ENCODE data around the gene LYZL2. TPM values are rescaled to one million over a fixed set of nuclear protein-coding genes. Genes with fewer than 3 reads are reported as not detected.
"Not testable (repeated sequence)": the region's sequence is repeated elsewhere in the genome, so short reads cannot be mapped to it uniquely, and the experiment has no call there.

The LYZL2 gene
- total RNA-seq, 1 donor from 2014 or later, result not detected

DNA sequence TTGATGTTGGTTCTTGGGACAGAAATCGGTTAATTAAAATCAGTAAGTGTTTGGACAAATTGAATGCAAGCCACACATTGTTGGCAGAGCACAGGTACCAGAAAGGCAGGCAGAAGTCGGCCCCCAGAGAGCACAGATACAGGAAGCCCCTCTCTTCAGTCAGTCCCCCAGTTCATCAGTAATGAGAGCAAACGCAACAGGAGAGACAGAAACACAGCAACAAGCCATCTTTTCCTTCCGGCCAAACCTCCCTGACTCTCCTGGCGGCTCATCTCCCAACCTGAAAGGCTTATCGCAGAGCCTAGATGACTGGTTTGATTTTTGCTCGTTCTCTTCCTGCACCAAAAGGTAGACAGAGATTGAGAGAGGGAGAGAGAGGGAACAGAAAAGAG is 32.1 kb downstream of the LYZL2 start:
- DNase-seq (ENCODE audit: low spot score); intact Hi-C loops (cut with micrococcal nuclease); H3K4me1 Mint-ChIP-seq (ENCODE audit: low read depth); H3K27ac Mint-ChIP-seq; H3K4me3 Mint-ChIP-seq (ENCODE audit: low read depth); H3K36me3 Mint-ChIP-seq (ENCODE audit: low read depth); H3K9me3 Mint-ChIP-seq: not testable (repeated sequence)
- peaks cover 16% of the 10 kb centered on the region for H3K27me3 Mint-ChIP-seq (ENCODE audit: low read depth)

DNA sequence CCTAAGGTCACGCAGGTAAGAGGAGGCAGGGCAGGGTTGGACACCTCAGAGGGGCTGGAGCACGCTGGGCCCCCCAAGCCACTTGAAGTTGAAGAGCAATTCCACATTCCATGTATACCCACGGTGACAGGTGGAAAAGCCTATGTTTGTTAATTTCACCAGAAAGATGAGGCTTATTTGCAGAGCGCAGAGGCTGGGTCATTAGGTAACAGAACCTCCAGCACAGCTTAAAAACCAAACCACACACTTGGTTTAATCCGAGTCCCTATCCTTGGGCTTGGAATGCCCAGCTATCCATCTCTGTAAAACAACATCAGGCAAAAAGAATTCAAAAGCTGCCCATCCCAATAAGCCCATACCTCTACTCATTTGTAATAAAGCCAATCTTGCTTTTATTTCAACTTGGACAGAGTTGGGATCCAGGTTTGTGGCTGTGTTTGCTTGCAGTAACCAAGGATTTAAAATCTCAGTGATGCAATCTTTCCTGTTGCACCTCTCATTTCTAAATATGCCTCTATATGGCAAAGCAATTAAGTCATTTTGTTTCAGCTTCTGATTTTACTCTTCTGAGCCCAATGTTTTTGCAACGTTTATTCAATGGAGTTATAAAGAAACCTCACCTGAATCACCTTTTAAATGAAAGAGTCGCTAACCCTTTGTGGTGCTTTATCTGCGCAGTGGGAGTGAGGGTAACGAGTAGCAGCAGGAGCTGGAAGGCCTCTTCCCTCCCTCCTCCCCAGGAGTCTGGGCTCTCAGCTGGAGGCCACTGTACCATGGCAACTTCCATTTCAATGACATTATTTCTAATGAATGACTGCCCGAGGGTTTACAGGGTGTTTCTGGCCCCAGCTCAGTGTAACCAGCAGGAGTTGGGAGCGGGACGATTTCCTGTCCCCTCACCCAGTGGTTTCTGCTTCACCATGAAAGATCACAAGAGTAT is 32.8 kb downstream of the LYZL2 start:
- H3K4me3 Mint-ChIP-seq (ENCODE audit: low read depth); H3K4me1 Mint-ChIP-seq (ENCODE audit: low read depth); intact Hi-C loops (cut with micrococcal nuclease); DNase-seq (ENCODE audit: low spot score); H3K36me3 Mint-ChIP-seq (ENCODE audit: low read depth); H3K27ac Mint-ChIP-seq; H3K9me3 Mint-ChIP-seq: not testable (repeated sequence)
- H3K27me3 Mint-ChIP-seq (ENCODE audit: low read depth), result peaks cover 16% of the 10 kb centered on the region

DNA sequence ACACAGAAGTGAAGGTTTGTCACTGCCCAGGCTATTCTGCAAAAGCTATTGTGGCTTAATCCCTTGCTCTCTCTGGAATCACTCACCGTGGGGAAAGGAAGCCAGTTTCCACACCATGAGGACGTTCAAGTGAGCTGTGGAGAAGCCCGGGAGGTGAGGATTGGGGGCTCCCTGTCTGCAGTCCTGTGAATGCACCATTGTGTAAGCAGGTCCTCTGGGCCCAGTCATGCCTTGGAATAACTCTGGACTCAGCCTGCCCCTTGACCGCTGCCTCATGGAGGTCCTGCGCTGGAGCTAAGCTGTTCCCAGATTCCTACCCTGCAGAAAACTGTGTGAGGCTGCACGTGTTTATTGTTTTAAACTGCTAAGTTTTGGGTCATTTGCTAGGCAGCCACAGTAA is 33.5 kb downstream of the LYZL2 start:
- H3K9me3 Mint-ChIP-seq, result no peaks in the 10 kb centered on the region
- intact Hi-C loops (cut with micrococcal nuclease), result no loop called here
- H3K4me3 Mint-ChIP-seq (ENCODE audit: low read depth), result no peak overlapping the region
- peaks cover 16% of the 10 kb centered on the region for H3K27me3 Mint-ChIP-seq (ENCODE audit: low read depth)
- peaks cover 7% of the 10 kb centered on the region for H3K4me1 Mint-ChIP-seq (ENCODE audit: low read depth)
- no peaks in the 10 kb centered on the region for H3K36me3 Mint-ChIP-seq (ENCODE audit: low read depth)
- DNase-seq (ENCODE audit: low spot score), result no peak
- no peak overlapping the region for H3K27ac Mint-ChIP-seq

DNA sequence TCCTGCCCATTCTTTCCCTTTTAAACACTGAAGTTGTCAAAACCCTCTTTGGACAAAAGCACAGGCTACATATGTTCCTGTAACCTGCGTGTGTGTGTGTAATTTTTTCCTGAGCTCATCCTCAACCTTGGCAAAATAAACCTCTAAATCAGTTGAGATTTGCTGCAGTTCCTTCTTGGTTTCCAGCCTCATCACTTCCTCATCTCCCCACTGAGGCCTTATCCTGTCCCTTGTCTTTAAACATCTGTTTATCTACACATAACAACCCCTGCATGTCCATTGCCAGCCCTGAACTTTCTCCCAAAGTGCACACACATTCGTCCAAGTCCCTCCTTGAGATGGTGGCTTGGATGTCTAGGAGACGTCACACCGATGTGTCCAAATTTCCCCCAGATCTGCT is 35.5 kb downstream of the LYZL2 start:
- Mint-ChIP-seq H3K27me3 (ENCODE audit: low read depth) (peaks cover 19% of the 10 kb centered on the region), H3K9me3 (no peaks in the 10 kb centered on the region), H3K4me3 (ENCODE audit: low read depth) (no peak overlapping the region), H3K27ac (no peak overlapping the region), H3K36me3 (ENCODE audit: low read depth) (no peaks in the 10 kb centered on the region), H3K4me1 (ENCODE audit: low read depth) (peaks cover 2% of the 10 kb centered on the region)
- intact Hi-C loops (cut with micrococcal nuclease), result no loop called here
- DNase-seq (ENCODE audit: low spot score), result no peak

DNA sequence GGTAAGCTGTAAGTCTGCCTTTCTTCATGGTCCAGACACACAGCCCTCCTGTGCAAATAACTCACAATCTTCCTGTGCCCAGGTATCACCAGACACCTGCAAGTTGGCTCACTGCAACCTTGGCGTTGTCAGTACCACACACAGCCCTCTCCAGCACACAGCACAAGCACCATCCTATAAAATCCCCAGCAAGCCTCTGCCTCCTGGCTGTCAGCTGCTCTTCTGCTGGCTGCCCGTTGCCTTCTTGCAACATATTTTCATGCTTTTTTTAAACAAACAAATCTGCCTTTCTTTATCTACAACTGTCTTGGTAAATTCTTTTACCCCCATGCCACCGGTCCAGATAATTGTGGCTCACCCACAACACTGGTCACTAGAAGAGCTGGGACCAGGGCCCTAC is 36.8 kb downstream of the LYZL2 start:
- H3K27me3 Mint-ChIP-seq (ENCODE audit: low read depth), result peaks cover 23% of the 10 kb centered on the region
- H3K9me3 Mint-ChIP-seq; intact Hi-C loops (cut with micrococcal nuclease); H3K36me3 Mint-ChIP-seq (ENCODE audit: low read depth); DNase-seq (ENCODE audit: low spot score); H3K27ac Mint-ChIP-seq; H3K4me3 Mint-ChIP-seq (ENCODE audit: low read depth); H3K4me1 Mint-ChIP-seq (ENCODE audit: low read depth): not testable (repeated sequence)

DNA sequence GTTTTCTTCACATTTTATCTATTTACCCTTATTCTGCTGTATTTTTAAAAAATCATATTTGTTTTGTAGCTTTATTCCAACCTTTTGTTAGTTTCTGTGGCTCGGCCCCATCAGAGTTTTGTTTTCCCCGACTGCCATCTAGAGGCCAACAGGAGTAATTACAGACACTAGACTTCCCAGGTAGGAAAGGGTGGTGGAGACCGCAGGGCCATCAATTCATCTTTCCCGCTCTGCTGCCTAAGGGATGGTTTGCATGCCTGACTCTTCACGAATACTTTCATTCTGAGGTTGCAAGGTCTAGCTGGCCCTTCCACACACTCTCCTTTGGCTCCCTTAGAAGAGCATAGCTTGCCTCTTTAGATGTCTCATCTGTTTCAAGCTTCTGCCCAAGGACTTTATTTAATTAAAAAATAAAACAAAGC is 38.3 kb downstream of the LYZL2 start:
- Mint-ChIP-seq H3K9me3 (no peaks in the 10 kb centered on the region), H3K36me3 (ENCODE audit: low read depth) (no peaks in the 10 kb centered on the region), H3K27me3 (ENCODE audit: low read depth) (peaks cover 29% of the 10 kb centered on the region), H3K27ac (no peak overlapping the region), H3K4me3 (ENCODE audit: low read depth) (no peak overlapping the region), H3K4me1 (ENCODE audit: low read depth) (peaks cover 2% of the 10 kb centered on the region)
- intact Hi-C loops (cut with micrococcal nuclease), result loop anchor here (1.0 kb wide), 1 partner anchor 199 kb away; no protein-coding TSS in a partner anchor
- DNase-seq (ENCODE audit: low spot score), result peak; percentile 19

DNA sequence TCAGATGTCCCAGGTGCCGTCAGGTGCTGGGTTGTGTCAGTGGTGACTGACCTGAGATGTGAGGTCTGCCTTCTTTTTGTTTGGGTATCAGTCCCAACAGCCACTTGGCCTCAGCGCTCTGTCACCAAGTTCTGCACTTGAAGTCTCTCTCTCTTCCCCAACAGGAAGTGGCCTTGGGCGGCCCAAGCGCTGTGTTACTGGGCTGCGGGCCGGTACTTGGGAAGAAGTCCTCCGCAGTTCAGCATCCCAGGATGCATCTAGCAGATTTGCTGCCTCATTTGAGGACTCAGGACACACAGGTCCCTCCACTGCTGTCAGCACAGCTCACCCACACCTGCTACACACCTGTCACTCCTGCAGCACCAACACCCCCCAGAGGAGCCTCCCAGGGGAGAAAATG is 40.1 kb downstream of the LYZL2 start:
- Mint-ChIP-seq H3K9me3 (no peaks in the 10 kb centered on the region), H3K27ac (no peak overlapping the region)

DNA sequence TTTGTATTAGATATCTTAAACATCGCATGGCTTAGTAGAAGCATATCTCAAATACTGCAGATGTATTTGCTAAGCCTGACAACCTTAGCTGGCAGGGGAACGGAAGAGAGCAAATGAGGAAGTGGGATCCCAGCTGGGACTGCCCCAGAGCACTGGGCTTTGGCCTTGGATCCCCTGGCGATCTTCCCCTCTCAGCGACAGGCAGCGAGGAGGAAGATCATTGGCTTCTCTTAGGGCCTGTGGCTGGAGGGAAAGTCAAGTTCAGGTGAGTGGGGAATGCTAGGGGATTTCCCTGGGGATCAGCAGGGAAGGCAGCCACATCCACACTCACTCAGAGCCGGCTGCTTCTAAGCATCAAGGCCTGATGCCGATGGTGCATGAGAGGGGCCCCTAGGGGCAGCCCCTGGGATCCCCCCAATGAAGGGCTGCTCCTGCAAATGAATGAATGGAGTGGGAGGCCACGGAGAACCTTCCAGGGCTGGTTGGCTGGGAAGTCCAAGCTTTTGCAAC is 42.0 kb downstream of the LYZL2 start:
- Mint-ChIP-seq H3K27me3 (ENCODE audit: low read depth) (peaks cover 17% of the 10 kb centered on the region), H3K4me3 (ENCODE audit: low read depth) (no peak overlapping the region), H3K4me1 (ENCODE audit: low read depth) (peaks cover 7% of the 10 kb centered on the region), H3K27ac (no peak overlapping the region), H3K9me3 (no peaks in the 10 kb centered on the region), H3K36me3 (ENCODE audit: low read depth) (no peaks in the 10 kb centered on the region)
- intact Hi-C loops (cut with micrococcal nuclease), result no loop called here
- no peak for DNase-seq (ENCODE audit: low spot score)

More for the DNA sequence above, 40.1 kb downstream of the LYZL2 start:
- no peak overlapping the region for H3K4me3 Mint-ChIP-seq (ENCODE audit: low read depth)
- H3K4me1 Mint-ChIP-seq (ENCODE audit: low read depth), result peaks cover 2% of the 10 kb centered on the region
- DNase-seq (ENCODE audit: low spot score), result no peak
- peaks cover 29% of the 10 kb centered on the region for H3K27me3 Mint-ChIP-seq (ENCODE audit: low read depth)
- H3K36me3 Mint-ChIP-seq (ENCODE audit: low read depth), result no peaks in the 10 kb centered on the region
- intact Hi-C loops (cut with micrococcal nuclease), result no loop called here

DNA sequence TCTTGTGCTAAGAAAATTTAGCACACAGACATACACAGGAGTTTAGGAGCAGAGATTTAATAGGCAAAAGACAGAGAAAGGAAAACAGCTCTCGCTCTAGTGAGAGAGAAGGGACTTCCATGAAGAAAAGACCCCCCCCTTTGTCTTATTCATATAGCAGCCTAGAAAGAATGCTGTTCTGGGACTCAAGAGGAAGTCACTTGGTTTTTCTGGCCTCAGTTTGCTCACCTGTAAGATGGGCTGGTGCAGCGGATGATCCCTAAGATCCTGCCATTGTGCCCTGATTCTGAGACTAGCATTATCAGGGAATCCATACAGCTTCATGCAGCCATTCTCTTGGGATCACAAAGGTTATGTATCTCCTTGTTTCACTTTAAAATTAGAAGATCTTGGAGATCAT is 42.7 kb downstream of the LYZL2 start:
- intact Hi-C loops (cut with micrococcal nuclease), result no loop called here
- peaks cover 18% of the 10 kb centered on the region for H3K27me3 Mint-ChIP-seq (ENCODE audit: low read depth)
- peaks cover 7% of the 10 kb centered on the region for H3K4me1 Mint-ChIP-seq (ENCODE audit: low read depth)
- H3K27ac Mint-ChIP-seq, result no peak overlapping the region
- H3K9me3 Mint-ChIP-seq, result no peaks in the 10 kb centered on the region
- no peak for DNase-seq (ENCODE audit: low spot score)
- H3K36me3 Mint-ChIP-seq (ENCODE audit: low read depth), result no peaks in the 10 kb centered on the region
- no peak overlapping the region for H3K4me3 Mint-ChIP-seq (ENCODE audit: low read depth)

DNA sequence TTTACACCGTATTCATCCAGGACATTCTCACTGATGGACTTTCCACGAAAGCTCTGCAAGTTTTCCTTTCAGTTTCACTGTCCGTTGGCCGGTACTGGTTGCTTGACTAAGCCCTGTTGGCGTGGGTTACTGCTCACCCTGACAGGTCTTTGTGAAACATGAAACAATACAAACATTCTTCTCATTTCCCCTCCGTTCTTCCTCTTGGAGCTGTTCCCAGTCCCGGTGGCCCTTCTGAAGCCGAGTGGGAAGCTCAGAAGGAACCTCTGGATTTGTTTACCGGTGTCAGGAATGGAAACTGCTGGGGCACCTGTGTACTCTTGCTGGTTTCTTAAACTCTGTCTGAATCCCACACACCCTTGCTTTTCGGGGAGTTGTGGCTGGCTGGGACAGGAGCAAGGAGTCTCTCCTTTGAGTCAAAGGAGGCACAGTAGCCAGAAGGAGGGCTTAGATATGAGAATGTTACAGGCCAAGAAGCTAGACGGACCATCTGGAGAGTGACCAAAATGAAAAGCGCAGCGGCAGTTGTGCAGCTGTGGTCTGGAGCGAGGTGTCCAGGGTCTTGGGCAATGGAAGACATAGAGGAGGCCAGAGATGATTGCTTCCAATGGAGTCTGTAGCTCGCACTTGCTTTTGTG is 45.7 kb downstream of the LYZL2 start:
- H3K4me3 Mint-ChIP-seq (ENCODE audit: low read depth), result peak overlapping the region; percentile 15
- peaks cover 8% of the 10 kb centered on the region for H3K4me1 Mint-ChIP-seq (ENCODE audit: low read depth)
- peaks cover 22% of the 10 kb centered on the region for H3K27me3 Mint-ChIP-seq (ENCODE audit: low read depth)
- peak overlapping the region; percentile 29 for H3K27ac Mint-ChIP-seq
- intact Hi-C loops (cut with micrococcal nuclease), result loop anchor here (5.0 kb wide), 1 partner anchor 52 kb away; no protein-coding TSS in a partner anchor
- H3K36me3 Mint-ChIP-seq (ENCODE audit: low read depth), result no peaks in the 10 kb centered on the region
- DNase-seq (ENCODE audit: low spot score), result no peak
- H3K9me3 Mint-ChIP-seq, result no peaks in the 10 kb centered on the region

DNA sequence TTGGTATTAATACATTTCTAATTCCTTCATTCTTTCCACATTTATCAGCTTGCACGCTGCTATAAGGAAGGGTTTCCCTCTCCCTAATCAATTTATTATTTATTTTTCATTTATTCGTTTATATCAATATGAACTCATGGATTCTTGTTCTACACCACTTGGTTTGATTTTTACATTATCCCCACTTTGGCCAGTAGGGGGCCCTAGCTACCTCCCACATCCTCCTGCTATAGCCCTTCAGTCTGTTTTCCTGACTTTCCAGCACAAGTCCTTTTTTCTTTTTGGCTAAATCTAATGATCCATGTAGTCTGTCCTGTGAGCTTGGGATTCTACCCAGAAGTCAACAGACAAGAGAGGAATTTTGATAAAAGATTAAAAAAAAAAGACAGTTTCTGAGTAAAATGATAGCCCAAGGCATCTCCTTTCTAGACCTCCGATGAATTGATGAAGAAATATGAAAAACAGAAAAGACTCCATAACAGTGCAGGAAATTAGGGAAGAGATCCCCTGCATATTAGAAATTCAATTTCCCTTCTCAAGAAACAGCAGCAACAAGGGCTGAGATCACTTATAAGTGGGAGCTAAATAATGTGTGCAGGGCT is 47.7 kb downstream of the LYZL2 start:
- intact Hi-C loops (cut with micrococcal nuclease), result loop anchor here (5.0 kb wide), 1 partner anchor 50 kb away; no protein-coding TSS in a partner anchor
- Mint-ChIP-seq H3K9me3 (no peaks in the 10 kb centered on the region), H3K36me3 (ENCODE audit: low read depth) (no peaks in the 10 kb centered on the region), H3K27me3 (ENCODE audit: low read depth) (peaks cover 13% of the 10 kb centered on the region), H3K4me1 (ENCODE audit: low read depth) (peaks cover 8% of the 10 kb centered on the region), H3K27ac (no peak overlapping the region), H3K4me3 (ENCODE audit: low read depth) (no peak overlapping the region)
- DNase-seq (ENCODE audit: low spot score), result no peak

DNA sequence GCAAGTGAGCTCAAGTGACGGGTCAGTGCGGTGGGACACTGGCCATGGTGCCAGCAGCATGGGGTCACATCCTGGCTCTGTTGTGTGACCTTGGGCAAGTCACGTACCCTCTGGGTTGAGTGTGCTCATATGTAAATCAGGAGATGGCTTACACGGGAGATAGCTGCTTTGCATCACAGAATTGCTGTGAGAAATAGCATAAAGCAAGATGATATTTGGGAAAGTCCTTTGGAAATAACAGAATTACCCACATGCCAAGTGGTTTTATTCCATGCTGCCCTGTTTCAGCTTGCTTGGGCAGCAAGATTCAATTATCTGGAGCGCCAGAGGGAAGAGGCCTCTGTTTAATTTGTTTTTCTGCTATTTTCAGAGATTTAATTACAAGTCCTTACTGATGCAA is 48.9 kb downstream of the LYZL2 start:
- Mint-ChIP-seq H3K4me3 (ENCODE audit: low read depth) (no peak overlapping the region), H3K36me3 (ENCODE audit: low read depth) (no peaks in the 10 kb centered on the region), H3K9me3 (no peaks in the 10 kb centered on the region), H3K4me1 (ENCODE audit: low read depth) (peaks cover 8% of the 10 kb centered on the region), H3K27ac (no peak overlapping the region), H3K27me3 (ENCODE audit: low read depth) (peaks cover 17% of the 10 kb centered on the region)
- DNase-seq (ENCODE audit: low spot score), result no peak
- intact Hi-C loops (cut with micrococcal nuclease), result loop anchor here (5.0 kb wide), 1 partner anchor 48 kb away; no protein-coding TSS in a partner anchor
